HCT116 (cell line): Measurements from ENCODE around the gene GRK2. TPM values are rescaled to one million over a fixed set of nuclear protein-coding genes. Genes with fewer than 3 reads are reported as not detected.

ENCODE experiments used
- ATAC-seq: fragments of 200-7000 bp; cut with Tn5 transposase; 2 replicates; pipeline ENCODE4 v1.9.1; 2020; ENCODE audit warnings: mild to moderate bottlenecking, moderate library complexity
- BruUV-seq: library from RNA; stranded (reverse); fragments of 400-500 nt; replicated peaks from 2 replicates; lab custom pipeline; 2021; lab: Mats Ljungman, UMichigan
- CTCF ChIA-PET: fragments of 300-600 bp; sonication (Branson Sonifier 250); formaldehyde crosslinking; loops from one replicate; lab custom pipeline; 2021; ENCODE audit warnings: antibody characterized with exemption; lab: Charles Lee
- POLR2A ChIA-PET: fragments of 300-600, 350-600 bp; sonication (Branson Sonifier 250); formaldehyde crosslinking; loops from one replicate; lab custom pipeline; 2021; ENCODE audit warnings: antibody characterized with exemption; lab: Charles Lee
- RAD21 ChIA-PET, 2 experiments: fragments of 300-600 bp; sonication (Branson Sonifier 250); formaldehyde crosslinking; loops; one replicate each; lab custom pipeline; 2023; ENCODE audit warnings: low total read pairs in 2 of 2; ENCODE audit not compliant: uncharacterized antibody in 2 of 2, unreplicated experiment in 2 of 2, low non-redundant PET in 1 of 2; lab: Charles Lee
- DNase-seq: peaks from one replicate; pipeline ENCODE4 v3.0.0-alpha.2; 2010; ENCODE audit warnings: low read depth, low spot score
- H2AFZ ChIP-seq: fragments of 200-600 bp; shearing (Covaris generic), sonication (generic); 2 replicates; pipeline ENCODE4 v1.6.1; 2017; ENCODE audit warnings: low read depth, mixed run types, mixed read lengths, antibody characterized with exemption, low read length; ENCODE audit not compliant: poor library complexity, severe bottlenecking
- H3K27ac ChIP-seq: 2 replicates; pipeline ENCODE4 v1.5.1; 2012; ENCODE audit warnings: low read depth, low read length
- H3K27me3 ChIP-seq: fragments of 200-600 bp; sonication (generic); 2 replicates; pipeline ENCODE4 v1.6.1; 2016; ENCODE audit warnings: mixed run types, low read length, mixed read lengths; ENCODE audit not compliant: insufficient read depth
- H3K36me3 ChIP-seq, 2 experiments: fragments of 200-500 bp in 1 of 2; fragments of 200-600 bp in 1 of 2; sonication (Bioruptor generic) in 1 of 2; sonication (generic) in 1 of 2; 2 replicates each; pipeline versions ENCODE4 v1.5.1 to v1.6.1; 2014 to 2016; ENCODE audit warnings: low read length in 2 of 2, inconsistent platforms in 1 of 2, mixed read lengths in 1 of 2, mixed run types in 1 of 2; ENCODE audit not compliant: insufficient read depth in 2 of 2, control insufficient read depth in 1 of 2
- H3K4me1 ChIP-seq, 2 experiments: fragments of 200-600 bp in 1 of 2; sonication (generic) in 1 of 2; 2 replicates each; pipeline versions ENCODE4 v1.5.1 to v1.6.1; 2012 to 2017; ENCODE audit warnings: low read length in 2 of 2, inconsistent platforms in 1 of 2, mild to moderate bottlenecking in 1 of 2, mixed read lengths in 1 of 2, mixed run types in 1 of 2, moderate library complexity in 1 of 2; ENCODE audit not compliant: insufficient read depth in 2 of 2, control insufficient read depth in 1 of 2
- H3K4me2 ChIP-seq: fragments of 200-600 bp; sonication (generic); 2 replicates; pipeline ENCODE4 v1.6.1; 2017; ENCODE audit warnings: mixed run types, low read length, mixed read lengths
- H3K4me3 ChIP-seq, 2 experiments: fragments of 200-600 bp in 1 of 2; sonication (generic) in 1 of 2; replicated peaks in 1 of 2; 2 replicates each; pipeline ENCODE4 v1.5.1; 2011 to 2016; ENCODE audit warnings: low read length in 2 of 2, control low read depth in 1 of 2, low read depth in 1 of 2, mild to moderate bottlenecking in 1 of 2, mixed read lengths in 1 of 2, mixed run types in 1 of 2
- H3K79me2 ChIP-seq: fragments of 200-600 bp; sonication (generic); 2 replicates; pipeline ENCODE4 v1.6.1; 2017; ENCODE audit warnings: mild to moderate bottlenecking, mixed run types, low read length, moderate library complexity, mixed read lengths; ENCODE audit not compliant: insufficient read depth
- H3K9ac ChIP-seq: fragments of 200-600 bp; sonication (generic); 2 replicates; pipeline ENCODE4 v1.6.1; 2016; ENCODE audit warnings: low read length, mixed read lengths
- H3K9me2 ChIP-seq: fragments of 200-600 bp; sonication (generic), shearing (Covaris generic); 2 replicates; pipeline ENCODE4 v1.6.1; 2017; ENCODE audit warnings: mixed run types, mild to moderate bottlenecking, moderate library complexity; ENCODE audit not compliant: insufficient read depth
- H3K9me3 ChIP-seq, 2 experiments: fragments of 200-500 bp in 1 of 2; fragments of 200-600 bp in 1 of 2; sonication (Bioruptor generic) in 1 of 2; sonication (generic) in 1 of 2; 2 replicates each; pipeline ENCODE4 v1.6.1; 2014 to 2017; ENCODE audit warnings: low read length in 2 of 2, mixed read lengths in 2 of 2, inconsistent platforms in 1 of 2, low read depth in 1 of 2, mild to moderate bottlenecking in 1 of 2, mixed run types in 1 of 2, moderate library complexity in 1 of 2; ENCODE audit not compliant: control insufficient read depth in 1 of 2, insufficient read depth in 1 of 2
- H4K20me1 ChIP-seq: fragments of 200-600 bp; sonication (generic), shearing (Covaris generic); 2 replicates; pipeline ENCODE4 v1.6.1; 2017; ENCODE audit warnings: mixed run types, mild to moderate bottlenecking, moderate library complexity; ENCODE audit not compliant: insufficient read depth
- ATF3 ChIP-seq: IDR thresholded peaks from 2 replicates; pipeline ENCODE4 v1.6.1; 2012
- EGR1 ChIP-seq: IDR thresholded peaks from 2 replicates; pipeline ENCODE4 v1.6.1; 2012; ENCODE audit warnings: low read depth
- ELF1 ChIP-seq: IDR thresholded peaks from 2 replicates; pipeline ENCODE4 v1.6.1; 2012; ENCODE audit warnings: low read depth, borderline replicate concordance
- EZH2 ChIP-seq: fragments of 200-600 bp; sonication (generic); IDR thresholded peaks from 2 replicates; pipeline ENCODE4 v1.6.1; 2017; ENCODE audit warnings: antibody characterized with exemption, mixed run types
- EZH2phosphoT487 ChIP-seq: fragments of 200-600 bp; IDR thresholded peaks from 2 replicates; pipeline ENCODE4 v1.6.1; 2018; ENCODE audit warnings: antibody characterized with exemption, borderline replicate concordance
- FOSL1 ChIP-seq: IDR thresholded peaks from 2 replicates; pipeline ENCODE4 v1.6.1; 2012; ENCODE audit warnings: low read depth
- JUND ChIP-seq: IDR thresholded peaks from 2 replicates; pipeline ENCODE4 v1.6.1; 2012
- POLR2A ChIP-seq: IDR thresholded peaks from 2 replicates; pipeline ENCODE4 v1.7.0; 2011; ENCODE audit warnings: borderline replicate concordance; ENCODE audit not compliant: insufficient read depth, insufficient read length; ENCODE audit errors: extremely low read depth
- POLR2AphosphoS5 ChIP-seq: IDR thresholded peaks from 2 replicates; pipeline ENCODE4 v1.6.1; 2011; ENCODE audit warnings: mild to moderate bottlenecking, low read depth, low read length, moderate library complexity
- REST ChIP-seq: IDR thresholded peaks from 2 replicates; pipeline ENCODE4 v1.6.1; 2012; ENCODE audit warnings: low read depth
- SIN3A ChIP-seq: IDR thresholded peaks from 2 replicates; pipeline ENCODE4 v1.6.1; 2012; ENCODE audit warnings: low read depth
- SP1 ChIP-seq: IDR thresholded peaks from 2 replicates; pipeline ENCODE4 v1.6.1; 2012; ENCODE audit warnings: low read depth
- TCF7L2 ChIP-seq: IDR thresholded peaks from 2 replicates; pipeline ENCODE4 v1.7.0; 2011; ENCODE audit warnings: borderline replicate concordance, inconsistent platforms; ENCODE audit not compliant: insufficient read depth, insufficient read length; ENCODE audit errors: extremely low read depth
- YY1 ChIP-seq: IDR thresholded peaks from 2 replicates; pipeline ENCODE4 v1.6.1; 2011; ENCODE audit warnings: low read length, low read depth, moderate library complexity, mild to moderate bottlenecking; ENCODE audit not compliant: insufficient replicate concordance; ENCODE audit errors: extremely low read depth
- ZBTB33 ChIP-seq: IDR thresholded peaks from 2 replicates; pipeline ENCODE4 v1.6.1; 2011; ENCODE audit warnings: mild to moderate bottlenecking, low read length, moderate library complexity; ENCODE audit not compliant: insufficient replicate concordance; ENCODE audit errors: extremely low read depth
- ZFX ChIP-seq: fragments of 450-650 bp; IDR thresholded peaks from 2 replicates; pipeline ENCODE4 v1.6.1; 2017
- ZNF274 ChIP-seq: fragments of 200-500 bp; sonication (Bioruptor generic); IDR thresholded peaks from 2 replicates; pipeline ENCODE4 v1.6.1; 2014; ENCODE audit warnings: mild to moderate bottlenecking, low read depth, low read length, inconsistent platforms
- intact Hi-C: fragments of 100-400 bp; cut with micrococcal nuclease; formaldehyde crosslinking; loops from 2 replicates; pipeline ENCODE4 v1.10.0; 2022
- total RNA-seq: library from RNA; stranded (reverse); gene quantifications from one replicate; pipeline ENCODE4 v1.2.1, GENCODE V29; 2021; ENCODE audit not compliant: unreplicated experiment
- TF ChIP-seq, protein P1 (sequence below), 3 experiments: fragments of 200-600 bp in 1 of 3; sonication (generic) in 1 of 3; IDR thresholded peaks in 2 of 3; conservative IDR thresholded peaks in 1 of 3; 2 replicates each; pipeline ENCODE4 v1.5.1; 2012 to 2017; ENCODE audit warnings: low read depth in 2 of 3, low read length in 2 of 3, antibody characterized with exemption in 1 of 3, borderline replicate concordance in 1 of 3, control low read depth in 1 of 3, mild to moderate bottlenecking in 1 of 3, mixed read lengths in 1 of 3, mixed run types in 1 of 3, moderate library complexity in 1 of 3; ENCODE audit not compliant: insufficient read depth in 1 of 3

GRK2 gene
- total RNA-seq, 1 experiment from 2014 or later = 83.0 TPM

GRCh38 chr11:67276781-67277230, 10.5 kb downstream of the GRK2 start:
- Histone ChIP-seq H2AFZ (no peak overlapping the region), H3K4me3 (peak overlapping the region in 1 of 2 experiments; percentile 41; a peak in 1 of 4 replicates), H3K79me2 (peaks cover 67% of the 10 kb centered on the region), H3K9ac (peak overlapping the region; percentile 38; the same call in 1 of the 2 replicates)
- intact Hi-C loops = no loop called here
- ATAC-seq = peak; percentile 20; the same call in 1 of the 2 replicates
- TF ChIP-seq ZFX = no peak
- no peak for TF ChIP-seq SIN3A
- TF ChIP-seq JUND = no peak
- TF ChIP-seq POLR2A = no peak
- no peak for TF ChIP-seq ZNF274
- no peak for TF ChIP-seq SP1
- no peak for TF ChIP-seq EGR1
- TF ChIP-seq YY1 = no peak
- TF ChIP-seq REST = no peak
- TF ChIP-seq ELF1 = no peak
- TF ChIP-seq EZH2 = no peak
- no peak for TF ChIP-seq TCF7L2
- no peak for TF ChIP-seq ATF3
- TF ChIP-seq FOSL1 = no peak
- no peak for TF ChIP-seq POLR2AphosphoS5
- no peak for TF ChIP-seq EZH2phosphoT487
- no peak for TF ChIP-seq ZBTB33
- TF ChIP-seq, protein P1, sequence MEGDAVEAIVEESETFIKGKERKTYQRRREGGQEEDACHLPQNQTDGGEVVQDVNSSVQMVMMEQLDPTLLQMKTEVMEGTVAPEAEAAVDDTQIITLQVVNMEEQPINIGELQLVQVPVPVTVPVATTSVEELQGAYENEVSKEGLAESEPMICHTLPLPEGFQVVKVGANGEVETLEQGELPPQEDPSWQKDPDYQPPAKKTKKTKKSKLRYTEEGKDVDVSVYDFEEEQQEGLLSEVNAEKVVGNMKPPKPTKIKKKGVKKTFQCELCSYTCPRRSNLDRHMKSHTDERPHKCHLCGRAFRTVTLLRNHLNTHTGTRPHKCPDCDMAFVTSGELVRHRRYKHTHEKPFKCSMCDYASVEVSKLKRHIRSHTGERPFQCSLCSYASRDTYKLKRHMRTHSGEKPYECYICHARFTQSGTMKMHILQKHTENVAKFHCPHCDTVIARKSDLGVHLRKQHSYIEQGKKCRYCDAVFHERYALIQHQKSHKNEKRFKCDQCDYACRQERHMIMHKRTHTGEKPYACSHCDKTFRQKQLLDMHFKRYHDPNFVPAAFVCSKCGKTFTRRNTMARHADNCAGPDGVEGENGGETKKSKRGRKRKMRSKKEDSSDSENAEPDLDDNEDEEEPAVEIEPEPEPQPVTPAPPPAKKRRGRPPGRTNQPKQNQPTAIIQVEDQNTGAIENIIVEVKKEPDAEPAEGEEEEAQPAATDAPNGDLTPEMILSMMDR (IDR thresholded peaks at IDR 0.05 in 2 of 3, conservative IDR thresholded peaks at IDR 0.05 in 1 of 3; ENCODE audit: borderline replicate concordance in 1 of 3, insufficient read depth in 1 of 3, low read depth in 2 of 3, low read length in 2 of 3) = no peak; a peak in 1 of 6 replicates
- TF ChIP-seq, all 23 proteins: peak for 0
- Histone ChIP-seq H3K9me3 (no peaks in the 10 kb centered on the region), H3K9me2 (no peaks in the 10 kb centered on the region), H3K36me3 (peaks cover 9 to 24% of the 10 kb centered on the region in 2 experiments; a peak in 3 of 4 replicates), H3K4me1 (peaks cover 4 to 19% of the 10 kb centered on the region in 2 experiments), H3K27ac (peak overlapping the region; percentile 57), H4K20me1 (no peaks in the 10 kb centered on the region), H3K4me2 (peak overlapping the region; percentile 64), H3K27me3 (no peaks in the 10 kb centered on the region)
- no TSS peak for BruUV-seq
- ChIA-PET CTCF (interaction anchor here (1.2 kb wide), 1 partner anchor 10 kb away, joined by 5 read pairs; the partner anchor contains the start of gene GRK2), POLR2A (no interaction called here), RAD21 (no interaction called here)
- no peak for DNase-seq
